Motor neuron (in vitro differentiated cells): Measurements from ENCODE around the gene PRR23E. TPM values are rescaled to one million over a fixed set of nuclear protein-coding genes. Genes with fewer than 3 reads are reported as not detected.

Source experiments
- ATAC-seq, 8 experiments: fragments of 200-7000 bp; cut with Tn5 transposase; replicated peaks in 6 of 8; 2 replicates each; pipeline ENCODE4 v1.8.0; 2021; ENCODE audit warnings: mild to moderate bottlenecking in 8 of 8, moderate library complexity in 8 of 8
- H3K27ac ChIP-seq, 2 donors: fragments of 250-450 bp; sonication (Bioruptor Pico); 2 replicates each; pipeline ENCODE4 v1.9.0; 2021; ENCODE audit warnings: antibody characterized with exemption in 2 of 2, mild to moderate bottlenecking in 2 of 2, moderate library complexity in 1 of 2
- H3K4me1 ChIP-seq, 2 donors: fragments of 250-450 bp; sonication (Bioruptor Pico); replicated peaks in 1 of 2; 2 replicates each; pipeline ENCODE4 v1.6.1; 2021; ENCODE audit warnings: antibody characterized with exemption in 2 of 2, mild to moderate bottlenecking in 2 of 2, moderate library complexity in 1 of 2
- H3K4me3 ChIP-seq, 5 donors: fragments of 250-450 bp; sonication (Bioruptor Pico); 2 replicates each; pipeline ENCODE4 v1.9.0; 2021; ENCODE audit warnings: antibody characterized with exemption in 5 of 5, mild to moderate bottlenecking in 5 of 5, moderate library complexity in 4 of 5
- WGBS, 10 experiments: fragments of 450-650 bp; shearing (Covaris generic); methylation state at CpG; one replicate each; pipeline ENCODE4 v1.0.0; 2022; 5-methylcytosine and 5-hydroxymethylcytosine counted together
- in situ Hi-C, 9 experiments: fragments of 400-800 bp; cut with MboI; loops; one replicate each; pipeline ENCODE4 v1.15.0; 2021; ENCODE audit warnings: low sequenced_read_pairs in 9 of 9, low pct_unique_long_range_greater_than_20kb in 2 of 9; ENCODE audit not compliant: unreplicated experiment in 9 of 9
- total RNA-seq, 8 experiments: library from RNA; unstranded; fragments of 300-600 nt; gene quantifications; 2 replicates each; pipeline versions ENCODE4 v1.2.3 to v1.2.4, GENCODE V29; 2022

PRR23E gene
- total RNA-seq, 8 experiments from 2014 or later, result 0.09 to 0.81 (median 0.44) TPM; not detected in 2

- H3K4me1 ChIP-seq, result peaks cover 35 to 47% of the 10 kb centered on the region in 2 donors
- H3K4me3 ChIP-seq, result no peak overlapping the region
- WGBS, 10 experiments, result 25 to 100% (median 73%) methylated on average over 1 to 11 of the region's 16 CpGs; no CpG with 5 or more reads in 3 of the 10 experiments
- in situ Hi-C loops, result no loop called here
- peak in 2 of 8 experiments; percentile 17 to 69 for ATAC-seq
- H3K27ac ChIP-seq, result peak overlapping the region; percentile 47 to 86
These were observed 36.4 kb upstream of the PRR23E start for GRCh38 chr3:127156338-127157050.

- WGBS, 10 experiments, result 6 to 60% (median 31%) methylated on average over 1 to 7 of the region's 14 CpGs; no CpG with 5 or more reads in 5 of the 10 experiments
- in situ Hi-C loops, result no loop called here
- peak in 2 of 8 experiments; percentile 11 to 17 for ATAC-seq
These were observed 35.6 kb upstream of the PRR23E start for GRCh38 chr3:127157171-127157828.

GRCh38 chr3:127158614-127159229, 34.2 kb upstream of the PRR23E start:
- in situ Hi-C loops, result no loop called here
- ATAC-seq, result peak; percentile 70 to 96 (median 83)
- Histone ChIP-seq H3K27ac (peak overlapping the region; percentile 64 to 86), H3K4me1 (peaks cover 35 to 45% of the 10 kb centered on the region in 2 donors), H3K4me3 (no peak overlapping the region)
- 0 to 60% (median 20%) methylated on average over 1 to 6 of the region's 10 CpGs; no CpG with 5 or more reads in 3 of the 10 experiments for WGBS, 10 experiments

More at GRCh38 chr3:127157171-127157828, 35.6 kb upstream of the PRR23E start:
- Histone ChIP-seq H3K4me3 (no peak overlapping the region), H3K4me1 (peaks cover 35 to 45% of the 10 kb centered on the region in 2 donors), H3K27ac (peak overlapping the region; percentile 47 to 86)

GRCh38 chr3:127159543-127159942, 33.4 kb upstream of the PRR23E start:
- Histone ChIP-seq H3K27ac (peak overlapping the region; percentile 64 to 86), H3K4me1 (peaks cover 35 to 45% of the 10 kb centered on the region in 2 donors), H3K4me3 (no peak overlapping the region)
- in situ Hi-C loops, result no loop called here
- peak in 5 of 8 experiments; percentile 57 to 85 (median 70) for ATAC-seq
- no CpG with 5 or more reads among the region's 7 CpGs for WGBS, 10 experiments

GRCh38 chr3:127161236-127161635, 31.7 kb upstream of the PRR23E start:
- Histone ChIP-seq H3K27ac (no peak overlapping the region), H3K4me1 (peaks cover 32 to 41% of the 10 kb centered on the region in 2 donors), H3K4me3 (no peak overlapping the region)
- 63 to 100% (median 89%) methylated on average over 1 to 2 of the region's 2 CpGs; no CpG with 5 or more reads in 6 of the 10 experiments for WGBS, 10 experiments
- no peak for ATAC-seq
- in situ Hi-C loops, result no loop called here

GRCh38 chr3:127161973-127162579, 30.9 kb upstream of the PRR23E start:
- H3K27ac ChIP-seq, result no peak overlapping the region
- in situ Hi-C loops, result no loop called here
- no peak for ATAC-seq
- H3K4me3 ChIP-seq, result no peak overlapping the region
- peaks cover 24 to 33% of the 10 kb centered on the region in 2 donors for H3K4me1 ChIP-seq
- 0 to 100% (median 74%) methylated on average over 1 to 2 of the region's 2 CpGs; no CpG with 5 or more reads in 1 of the 10 experiments for WGBS, 10 experiments

- in situ Hi-C loops, result no loop called here
- peak in 1 of 8 experiments; percentile 50 for ATAC-seq
- 0 to 58% (median 10%) methylated on average over 1 to 10 of the region's 15 CpGs; no CpG with 5 or more reads in 1 of the 10 experiments for WGBS, 10 experiments
- Histone ChIP-seq H3K4me3 (no peak overlapping the region), H3K27ac (no peak overlapping the region), H3K4me1 (peaks cover 15 to 24% of the 10 kb centered on the region in 2 donors)
These were observed 29.8 kb upstream of the PRR23E start for GRCh38 chr3:127162947-127163645.

- Histone ChIP-seq H3K27ac (no peak overlapping the region), H3K4me3 (no peak overlapping the region), H3K4me1 (peaks cover 13 to 24% of the 10 kb centered on the region in 2 donors)
- in situ Hi-C loops, result no loop called here
- no peak for ATAC-seq
- 7 to 67% (median 45%) methylated on average over 1 to 5 of the region's 5 CpGs; no CpG with 5 or more reads in 5 of the 10 experiments for WGBS, 10 experiments
These were observed 28.3 kb upstream of the PRR23E start for GRCh38 chr3:127164615-127165014.

GRCh38 chr3:127165036-127165435, 27.9 kb upstream of the PRR23E start:
- 83 to 100% (median 86%) methylated on average over 1 to 2 of the region's 2 CpGs; no CpG with 5 or more reads in 5 of the 10 experiments for WGBS, 10 experiments
- in situ Hi-C loops, result no loop called here
- H3K4me1 ChIP-seq, result peaks cover 14 to 24% of the 10 kb centered on the region in 2 donors
- no peak for ATAC-seq
- H3K4me3 ChIP-seq, result no peak overlapping the region
- no peak overlapping the region for H3K27ac ChIP-seq

- ATAC-seq, result peak in 2 of 8 experiments; percentile 96 to 97
- WGBS, 10 experiments, result 8 to 63% (median 40%) methylated on average over 1 to 5 of the region's 5 CpGs
- in situ Hi-C loops, result no loop called here
These were observed 27.0 kb upstream of the PRR23E start for GRCh38 chr3:127165694-127166485.

GRCh38 chr3:127166501-127167065, 26.3 kb upstream of the PRR23E start:
- Histone ChIP-seq H3K27ac (no peak overlapping the region), H3K4me3 (no peak overlapping the region), H3K4me1 (peaks cover 28 to 37% of the 10 kb centered on the region in 2 donors)
- in situ Hi-C loops, result no loop called here
- 33 to 90% (median 72%) methylated on average over 2 to 9 of the region's 9 CpGs; no CpG with 5 or more reads in 2 of the 10 experiments for WGBS, 10 experiments
- no peak for ATAC-seq

More at GRCh38 chr3:127165694-127166485, 27.0 kb upstream of the PRR23E start:
- Histone ChIP-seq H3K27ac (no peak overlapping the region), H3K4me1 (peaks cover 21 to 30% of the 10 kb centered on the region in 2 donors), H3K4me3 (no peak overlapping the region)
